Breast epithelium (tissue), 4 donors: ENCODE data around the gene SEBOX. TPM values are rescaled to one million over a fixed set of nuclear protein-coding genes. Genes with fewer than 3 reads are reported as not detected.

Experiments used
- DNase-seq, 2 donors: peaks; one replicate each; pipeline ENCODE4 v3.0.0-alpha.2; 2019; ENCODE audit warnings: low spot score in 2 of 2
- H3K27ac ChIP-seq, 2 donors: fragments of 200-600 bp; sonication (generic) in 1 of 2; one replicate each; pipeline ENCODE4 v1.5.1; 2016 to 2019; ENCODE audit warnings: mild to moderate bottlenecking in 1 of 2
- H3K27me3 ChIP-seq, 2 donors: fragments of 200-600 bp; sonication (generic) in 1 of 2; one replicate each; pipeline versions ENCODE4 v1.5.1 to v1.6.0; 2017 to 2019; ENCODE audit warnings: control low read depth in 1 of 2, mild to moderate bottlenecking in 1 of 2
- H3K36me3 ChIP-seq: fragments of 200-600 bp; one replicate; pipeline ENCODE4 v1.5.1; 2019
- H3K4me1 ChIP-seq, 2 donors: fragments of 200-600 bp; sonication (generic); one replicate each; pipeline ENCODE4 v1.5.1; 2016 to 2019; ENCODE audit warnings: control low read depth in 1 of 2
- H3K4me3 ChIP-seq, 3 donors: fragments of 200-600 bp; sonication (generic); 1 replicate in 2 of 3; 2 replicates in 1 of 3; pipeline ENCODE4 v1.5.1; 2016 to 2019; ENCODE audit warnings: mild to moderate bottlenecking in 3 of 3, moderate library complexity in 2 of 3
- H3K9me3 ChIP-seq, 2 donors: fragments of 200-600 bp; sonication (generic) in 1 of 2; one replicate each; pipeline ENCODE4 v1.5.1; 2016 to 2019; ENCODE audit warnings: control low read depth in 1 of 2
- POLR2A ChIP-seq: fragments of 450-650 bp; IDR thresholded peaks from one replicate; pipeline ENCODE4 v1.6.1; 2016; ENCODE audit warnings: antibody characterized with exemption, mild to moderate bottlenecking, moderate library complexity
- POLR2AphosphoS5 ChIP-seq, 3 donors: sonication (generic); formaldehyde crosslinking; IDR thresholded peaks; one replicate each; pipeline ENCODE4 v1.6.1; 2017; ENCODE audit warnings: antibody characterized with exemption in 3 of 3
- intact Hi-C: fragments of 100-400 bp; cut with DNase I; formaldehyde crosslinking; loops from one replicate; pipeline ENCODE4 v1.15.1; 2023; ENCODE audit warnings: low total_unique reads
- total RNA-seq, 3 donors: library from RNA; depleted of rRNA; stranded (reverse); fragments of >200 nt; gene quantifications; one replicate each; pipeline ENCODE4 v1.1.0, GENCODE V29; 2016
- TF ChIP-seq, protein P1 (sequence below), 3 donors: fragments of 450-650 bp; IDR thresholded peaks; one replicate each; pipeline ENCODE4 v1.5.1; 2016 to 2017; ENCODE audit warnings: antibody characterized with exemption in 3 of 3, mild to moderate bottlenecking in 3 of 3, moderate library complexity in 3 of 3

Gene SEBOX
- total RNA-seq, 3 donors from 2014 or later, result not detected

DNA sequence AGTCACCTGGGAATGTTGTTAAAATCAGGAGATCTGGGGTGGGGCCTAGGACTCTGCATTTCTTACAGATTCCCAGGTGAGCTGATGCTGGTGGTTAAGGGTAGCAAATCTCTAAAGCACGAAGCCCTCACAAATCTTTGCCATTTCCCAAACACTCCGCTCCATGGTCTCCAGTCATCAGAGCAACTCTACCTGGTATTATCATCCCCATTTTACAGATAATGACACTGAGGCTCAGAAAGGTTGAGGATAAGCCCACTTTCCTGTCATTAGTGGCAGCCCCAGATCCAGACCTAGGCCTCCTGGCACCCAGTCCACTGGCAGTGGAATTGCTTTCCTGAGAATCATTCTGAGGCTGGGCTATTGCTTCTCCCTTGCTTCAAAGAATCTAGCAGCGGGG lies 32.3 kb upstream of the SEBOX start:
- no peak for TF ChIP-seq POLR2A
- TF ChIP-seq, protein P1, sequence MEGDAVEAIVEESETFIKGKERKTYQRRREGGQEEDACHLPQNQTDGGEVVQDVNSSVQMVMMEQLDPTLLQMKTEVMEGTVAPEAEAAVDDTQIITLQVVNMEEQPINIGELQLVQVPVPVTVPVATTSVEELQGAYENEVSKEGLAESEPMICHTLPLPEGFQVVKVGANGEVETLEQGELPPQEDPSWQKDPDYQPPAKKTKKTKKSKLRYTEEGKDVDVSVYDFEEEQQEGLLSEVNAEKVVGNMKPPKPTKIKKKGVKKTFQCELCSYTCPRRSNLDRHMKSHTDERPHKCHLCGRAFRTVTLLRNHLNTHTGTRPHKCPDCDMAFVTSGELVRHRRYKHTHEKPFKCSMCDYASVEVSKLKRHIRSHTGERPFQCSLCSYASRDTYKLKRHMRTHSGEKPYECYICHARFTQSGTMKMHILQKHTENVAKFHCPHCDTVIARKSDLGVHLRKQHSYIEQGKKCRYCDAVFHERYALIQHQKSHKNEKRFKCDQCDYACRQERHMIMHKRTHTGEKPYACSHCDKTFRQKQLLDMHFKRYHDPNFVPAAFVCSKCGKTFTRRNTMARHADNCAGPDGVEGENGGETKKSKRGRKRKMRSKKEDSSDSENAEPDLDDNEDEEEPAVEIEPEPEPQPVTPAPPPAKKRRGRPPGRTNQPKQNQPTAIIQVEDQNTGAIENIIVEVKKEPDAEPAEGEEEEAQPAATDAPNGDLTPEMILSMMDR (IDR thresholded peaks at IDR 0.05), result no peak
- TF ChIP-seq POLR2AphosphoS5 (IDR thresholded peaks at IDR 0.05), result no peak
- Histone ChIP-seq H3K27ac (no peak overlapping the region), H3K9me3 (no peaks in the 10 kb centered on the region), H3K4me1 (no peaks in the 10 kb centered on the region), H3K27me3 (no peaks in the 10 kb centered on the region), H3K4me3 (no peak overlapping the region), H3K36me3 (no peaks in the 10 kb centered on the region)
- intact Hi-C loops, result no loop called here
- no peak for DNase-seq

DNA sequence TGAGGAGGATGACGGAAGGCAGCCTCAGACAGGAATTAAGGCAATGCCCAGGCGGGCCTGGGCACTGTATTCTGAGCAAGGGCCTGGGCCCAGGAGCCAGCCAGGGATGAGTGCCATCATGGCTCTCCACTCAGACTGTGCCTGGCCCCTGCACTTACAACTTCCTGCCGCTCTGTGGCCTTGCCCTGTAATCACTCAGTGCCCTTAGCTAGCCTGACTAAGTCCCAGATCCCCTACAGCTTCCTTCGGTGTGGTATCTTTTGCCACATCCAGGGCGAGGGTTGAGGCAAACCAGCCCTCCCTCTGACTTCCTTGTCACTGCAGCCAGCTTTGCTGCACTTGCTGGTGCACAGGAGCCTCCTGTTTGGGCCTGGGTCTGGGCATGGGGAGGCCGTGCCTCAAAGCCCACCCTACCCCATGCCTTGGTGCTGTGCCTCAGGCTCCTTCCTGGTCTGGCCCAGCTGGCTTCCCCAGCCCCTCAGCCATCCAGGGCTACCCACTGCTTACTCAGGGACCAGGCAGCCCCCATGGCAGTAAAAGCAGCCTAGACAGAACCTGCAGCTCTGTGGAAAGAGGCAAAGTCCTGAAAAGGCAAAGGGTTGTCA lies 31.7 kb upstream of the SEBOX start:
- H3K36me3 ChIP-seq, result no peaks in the 10 kb centered on the region
- H3K27ac ChIP-seq, result no peak overlapping the region
- H3K9me3 ChIP-seq, result no peaks in the 10 kb centered on the region
- no peaks in the 10 kb centered on the region for H3K4me1 ChIP-seq
- intact Hi-C loops, result no loop called here
- no peak overlapping the region for H3K4me3 ChIP-seq
- DNase-seq, result no peak
- no peaks in the 10 kb centered on the region for H3K27me3 ChIP-seq
- TF ChIP-seq POLR2AphosphoS5 (IDR thresholded peaks at IDR 0.05) (no peak), POLR2A (no peak)
- TF ChIP-seq, protein P1 (IDR thresholded peaks at IDR 0.05), result no peak

DNA sequence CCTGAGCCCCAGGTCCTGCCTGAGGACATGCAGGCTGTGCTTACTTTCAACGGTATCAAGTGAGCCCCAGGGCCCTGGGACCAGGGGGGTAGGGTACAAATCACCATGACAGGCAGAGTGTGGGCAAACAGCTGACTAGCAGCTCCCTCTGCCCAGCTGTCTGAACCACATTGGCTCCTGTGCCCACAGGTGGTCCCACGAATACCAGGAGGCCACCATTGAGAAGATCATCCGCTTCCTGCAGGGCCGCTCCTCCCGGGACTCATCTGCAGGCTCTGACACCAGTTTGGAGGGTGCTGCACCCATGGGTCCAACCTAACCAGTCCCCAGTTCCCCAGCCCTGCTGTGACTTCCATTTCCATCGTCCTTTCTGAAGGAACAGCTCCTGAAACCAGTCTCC lies 31.0 kb upstream of the SEBOX start:
- TF ChIP-seq, protein P1 (IDR thresholded peaks at IDR 0.05), result no peak
- TF ChIP-seq POLR2AphosphoS5 (IDR thresholded peaks at IDR 0.05), result no peak
- TF ChIP-seq POLR2A, result no peak
- DNase-seq, result no peak
- Histone ChIP-seq H3K36me3 (no peaks in the 10 kb centered on the region), H3K9me3 (no peaks in the 10 kb centered on the region), H3K27ac (no peak overlapping the region), H3K4me1 (no peaks in the 10 kb centered on the region), H3K27me3 (no peaks in the 10 kb centered on the region), H3K4me3 (no peak overlapping the region)
- intact Hi-C loops, result no loop called here

DNA sequence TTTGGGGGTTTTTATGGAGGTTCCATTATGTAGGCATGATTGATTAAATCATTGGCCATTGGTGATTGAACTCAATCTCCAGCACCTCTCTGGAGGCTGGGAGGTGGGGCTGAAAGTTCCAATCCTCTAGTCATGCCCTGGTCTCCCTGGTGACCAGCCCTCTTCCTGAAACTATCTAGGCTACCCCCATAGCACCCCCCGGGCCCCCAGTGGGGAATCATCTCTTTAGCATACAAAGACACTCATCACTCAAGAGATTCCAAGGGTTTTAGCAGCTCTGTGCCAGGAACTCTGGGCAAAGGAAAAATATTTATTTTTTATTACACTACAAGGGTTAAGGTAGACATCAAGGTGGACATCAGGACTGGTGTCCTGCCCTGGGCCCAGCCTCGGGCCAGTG lies 30.4 kb upstream of the SEBOX start:
- DNase-seq, result no peak
- intact Hi-C loops, result no loop called here
- no peaks in the 10 kb centered on the region for H3K9me3 ChIP-seq
- H3K4me3 ChIP-seq, result no peak overlapping the region
- H3K27ac ChIP-seq, result no peak overlapping the region
- TF ChIP-seq, protein P1 (IDR thresholded peaks at IDR 0.05), result no peak
- no peak for TF ChIP-seq POLR2A
- no peak for TF ChIP-seq POLR2AphosphoS5 (IDR thresholded peaks at IDR 0.05)
- no peaks in the 10 kb centered on the region for H3K27me3 ChIP-seq
- no peaks in the 10 kb centered on the region for H3K36me3 ChIP-seq
- H3K4me1 ChIP-seq, result no peaks in the 10 kb centered on the region

DNA sequence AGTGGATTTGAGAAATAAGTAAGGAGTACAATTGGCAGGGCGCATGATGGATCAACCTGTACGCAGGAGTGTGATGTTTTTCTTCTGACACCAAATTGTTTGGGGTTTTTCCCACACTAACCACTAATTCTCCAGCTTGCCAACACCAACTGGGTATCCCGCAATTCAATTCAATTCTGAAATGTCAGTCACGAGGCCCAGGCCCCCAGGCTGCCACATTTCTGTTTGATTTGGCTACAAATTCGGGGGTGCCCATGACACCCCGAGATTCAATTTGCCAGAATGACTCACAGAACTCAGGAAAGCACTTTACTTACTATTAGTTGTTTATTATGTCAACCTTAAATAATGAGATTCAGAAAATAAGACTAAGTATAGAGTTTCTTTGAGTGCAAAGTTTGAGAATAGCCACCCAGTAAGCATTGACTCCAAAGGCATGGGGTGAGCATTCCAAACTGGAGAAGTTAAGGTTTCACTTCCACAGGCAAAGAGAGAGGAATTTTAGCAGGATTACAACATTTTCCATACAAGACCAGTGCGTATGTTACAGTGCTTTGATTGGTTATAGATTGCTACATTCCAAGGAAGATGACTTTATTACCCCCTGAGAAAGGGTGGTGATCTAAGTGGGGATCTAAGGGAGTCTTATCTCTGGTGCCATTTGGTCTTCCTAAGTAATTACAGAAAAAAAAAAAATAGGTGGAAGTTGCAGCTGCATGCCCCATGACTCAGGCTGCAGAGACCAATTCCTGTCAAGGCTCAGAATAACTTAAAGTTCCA lies 29.5 kb upstream of the SEBOX start:
- intact Hi-C loops, result no loop called here
- no peak overlapping the region for H3K27ac ChIP-seq
- TF ChIP-seq, protein P1 (IDR thresholded peaks at IDR 0.05), result no peak
- TF ChIP-seq POLR2A (no peak), POLR2AphosphoS5 (IDR thresholded peaks at IDR 0.05) (no peak)
- H3K27me3 ChIP-seq, result no peaks in the 10 kb centered on the region
- H3K9me3 ChIP-seq, result no peaks in the 10 kb centered on the region
- no peak overlapping the region for H3K4me3 ChIP-seq
- no peak for DNase-seq
- H3K36me3 ChIP-seq, result no peaks in the 10 kb centered on the region
- H3K4me1 ChIP-seq, result no peaks in the 10 kb centered on the region
